ENCODE measurements around the gene ITK.

Gene ITK

DNA sequence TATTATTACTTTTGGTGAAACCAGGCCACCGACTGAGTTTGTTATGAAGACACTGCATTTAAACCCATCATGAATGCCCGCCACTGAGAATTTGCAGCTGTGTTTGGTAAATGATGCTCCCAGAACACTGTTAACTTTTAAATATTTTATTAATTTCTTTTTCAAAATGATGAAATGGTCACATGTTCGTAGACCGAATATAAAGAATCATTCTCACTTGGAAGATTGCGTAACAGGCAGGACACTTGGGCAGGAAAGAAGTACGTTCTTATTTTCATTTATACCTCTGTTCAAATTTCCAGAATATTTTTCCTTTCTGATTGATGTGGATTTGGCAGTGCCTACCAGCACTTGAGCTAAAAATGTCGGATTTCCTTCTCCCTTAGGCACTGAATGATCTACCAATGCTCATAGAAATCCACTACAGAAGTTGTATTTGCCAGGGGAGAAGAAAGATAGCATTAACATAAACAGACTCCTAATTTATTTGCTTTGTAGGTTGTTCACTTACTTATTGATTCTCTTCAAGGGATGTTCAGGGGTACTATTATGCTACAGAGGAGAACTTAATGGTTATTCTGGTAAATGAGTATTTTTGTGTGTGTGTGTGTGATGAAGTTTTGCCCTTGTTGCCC lies 99.1 kb downstream of the ITK start:
- DNase-seq (ENCODE audit: low read depth in 2 of 2), result no peak

DNA sequence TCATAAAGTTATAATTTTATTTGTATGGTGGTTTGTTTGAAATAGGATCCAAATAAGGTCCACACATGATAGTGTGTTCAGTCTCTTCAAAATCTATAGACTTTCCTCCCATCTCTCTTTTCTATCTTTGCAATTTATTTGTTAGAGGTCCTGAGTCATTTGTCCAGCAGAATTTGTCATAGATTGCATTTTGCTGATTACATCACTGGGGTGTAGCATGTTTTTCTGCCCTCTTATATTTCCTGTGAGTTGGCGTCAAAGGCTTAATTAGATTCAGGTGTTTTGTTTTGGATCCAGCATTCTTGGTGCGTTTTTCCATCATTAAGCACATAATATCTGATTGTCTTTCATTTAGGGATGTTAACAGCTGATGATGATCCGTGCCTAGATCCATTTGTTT lies 100.3 kb downstream of the ITK start:
- DNase-seq (ENCODE audit: low read depth in 2 of 2), result no peak

DNA sequence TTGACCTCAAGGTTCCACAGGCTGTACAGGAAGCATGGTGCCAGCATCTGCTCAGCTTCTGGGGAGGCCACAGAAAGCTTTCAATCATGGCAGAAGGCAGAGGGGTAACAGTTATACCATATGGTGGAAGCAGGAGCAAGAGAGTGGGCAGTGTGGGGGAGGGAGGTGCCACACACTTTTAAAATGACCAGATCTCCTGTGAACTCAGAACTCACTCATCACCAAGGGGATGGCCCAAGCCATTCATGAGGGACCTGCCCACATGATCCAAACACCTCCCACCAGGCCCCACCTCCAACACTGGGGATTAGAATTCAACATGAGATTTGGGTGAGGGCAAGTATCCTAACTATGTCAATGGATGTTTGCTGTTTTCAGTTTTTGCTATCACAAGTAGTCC lies 101.5 kb downstream of the ITK start:
- DNase-seq (ENCODE audit: low read depth in 2 of 2), result no peak

DNA sequence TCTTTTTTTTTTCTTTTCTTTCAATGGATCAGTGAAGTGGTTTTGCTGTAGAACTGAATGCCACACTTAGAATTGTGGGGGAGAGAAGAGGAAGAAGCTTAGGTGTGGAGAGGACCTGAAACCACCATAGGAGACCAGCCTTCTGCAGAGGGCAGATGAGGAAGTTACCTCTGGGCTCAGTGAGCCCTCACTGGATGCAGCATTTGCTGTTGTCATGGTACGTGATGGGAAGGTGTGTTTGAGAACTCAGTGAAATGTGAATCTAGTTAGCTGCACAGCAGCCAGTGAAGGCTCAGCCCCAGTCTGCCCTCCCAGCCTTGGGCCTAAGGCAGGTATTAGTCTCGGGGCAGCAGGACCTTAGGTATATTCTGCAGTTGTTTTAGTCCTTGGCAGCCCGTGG lies 102.8 kb downstream of the ITK start:
- DNase-seq (ENCODE audit: low read depth in 2 of 2), result no peak

DNA sequence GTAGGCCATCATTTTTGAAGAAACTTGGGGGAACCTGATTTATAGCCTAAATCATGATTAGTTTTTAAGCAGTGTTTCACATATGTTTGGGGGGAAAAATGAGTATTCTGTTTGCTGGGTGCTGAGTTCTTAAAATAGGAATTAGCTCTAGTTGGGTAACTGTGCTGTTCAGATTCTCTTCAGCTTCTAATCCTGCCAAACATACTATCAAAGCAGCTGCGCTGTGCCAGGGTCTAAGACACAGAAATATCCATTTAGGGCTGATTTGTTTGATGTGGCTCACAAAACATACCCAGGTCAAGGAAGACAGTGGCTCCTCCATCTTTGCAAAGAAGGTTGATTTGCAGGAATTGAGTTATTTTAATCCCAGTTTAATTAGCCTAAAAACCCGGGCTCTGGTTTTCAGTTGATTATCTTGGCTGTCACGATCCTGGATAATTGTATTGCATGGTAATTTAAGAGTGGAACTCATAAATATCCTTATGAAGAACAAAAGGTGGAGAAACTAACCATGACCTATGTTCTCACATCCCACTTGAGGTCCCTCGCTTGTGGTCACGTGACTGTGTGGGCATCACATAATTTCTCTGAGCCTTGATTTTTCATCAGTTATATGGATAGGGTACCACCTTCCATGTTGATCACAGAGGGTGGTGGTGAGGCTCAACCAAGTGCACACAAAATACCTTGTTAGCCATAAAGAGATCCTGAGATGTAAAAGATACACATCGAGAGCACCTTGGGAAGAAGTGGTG lies 104.0 kb downstream of the ITK start:
- DNase-seq (ENCODE audit: low read depth in 2 of 2), result no peak

DNA sequence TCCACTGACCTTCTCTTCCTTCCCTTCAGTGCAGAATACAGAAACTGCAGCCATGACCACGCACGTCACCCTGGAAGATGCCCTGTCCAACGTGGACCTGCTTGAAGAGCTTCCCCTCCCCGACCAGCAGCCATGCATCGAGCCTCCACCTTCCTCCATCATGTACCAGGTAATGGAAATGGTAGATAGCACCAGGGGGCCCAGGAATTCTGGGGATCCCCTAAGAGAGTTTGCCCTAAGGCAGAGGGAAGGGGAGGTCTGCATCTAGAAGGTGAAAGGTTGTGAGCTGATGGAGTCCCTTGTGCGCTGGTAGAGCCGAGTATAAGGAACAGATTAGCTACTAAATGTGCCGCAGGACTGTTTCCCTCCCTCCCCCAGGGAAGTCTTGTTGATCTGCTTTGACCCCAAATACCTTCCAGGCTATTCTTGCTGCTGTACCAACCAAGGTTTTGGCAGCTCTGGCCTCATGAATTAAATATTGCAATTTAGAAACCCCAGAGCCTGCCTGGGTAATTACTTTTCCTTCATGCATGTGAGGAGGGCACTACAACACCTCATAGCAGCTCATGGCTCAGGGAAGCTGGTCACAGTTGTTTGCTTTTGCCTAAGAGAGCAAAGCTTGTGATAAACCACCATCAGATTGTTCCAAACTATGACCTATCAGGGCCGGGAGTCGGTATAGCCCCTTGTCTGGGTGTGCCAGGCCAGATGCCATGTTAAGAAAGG lies 104.8 kb downstream of the ITK start:
- no peak for DNase-seq (ENCODE audit: low read depth in 2 of 2)

DNA sequence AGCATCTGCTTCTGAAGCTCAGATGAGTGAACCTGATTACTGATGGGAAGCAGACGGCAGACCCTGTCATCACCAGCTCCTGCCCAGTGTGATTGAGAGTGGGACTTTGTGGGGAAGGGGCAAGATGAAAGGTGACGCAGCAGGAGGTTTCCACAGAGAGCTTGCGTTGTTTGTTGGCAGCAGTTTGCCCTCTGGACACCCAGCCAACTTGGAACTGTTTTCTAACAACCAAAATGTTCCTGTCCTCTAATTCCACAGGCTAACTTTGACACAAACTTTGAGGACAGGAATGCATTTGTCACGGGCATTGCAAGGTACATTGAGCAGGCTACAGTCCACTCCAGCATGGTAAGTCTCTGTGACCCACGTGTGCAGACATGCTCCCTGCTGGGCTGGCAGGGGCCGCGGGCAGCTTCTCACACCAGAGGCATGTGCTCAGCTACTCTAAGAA lies 106.1 kb downstream of the ITK start:
- DNase-seq (ENCODE audit: low read depth in 2 of 2), result no peak

DNA sequence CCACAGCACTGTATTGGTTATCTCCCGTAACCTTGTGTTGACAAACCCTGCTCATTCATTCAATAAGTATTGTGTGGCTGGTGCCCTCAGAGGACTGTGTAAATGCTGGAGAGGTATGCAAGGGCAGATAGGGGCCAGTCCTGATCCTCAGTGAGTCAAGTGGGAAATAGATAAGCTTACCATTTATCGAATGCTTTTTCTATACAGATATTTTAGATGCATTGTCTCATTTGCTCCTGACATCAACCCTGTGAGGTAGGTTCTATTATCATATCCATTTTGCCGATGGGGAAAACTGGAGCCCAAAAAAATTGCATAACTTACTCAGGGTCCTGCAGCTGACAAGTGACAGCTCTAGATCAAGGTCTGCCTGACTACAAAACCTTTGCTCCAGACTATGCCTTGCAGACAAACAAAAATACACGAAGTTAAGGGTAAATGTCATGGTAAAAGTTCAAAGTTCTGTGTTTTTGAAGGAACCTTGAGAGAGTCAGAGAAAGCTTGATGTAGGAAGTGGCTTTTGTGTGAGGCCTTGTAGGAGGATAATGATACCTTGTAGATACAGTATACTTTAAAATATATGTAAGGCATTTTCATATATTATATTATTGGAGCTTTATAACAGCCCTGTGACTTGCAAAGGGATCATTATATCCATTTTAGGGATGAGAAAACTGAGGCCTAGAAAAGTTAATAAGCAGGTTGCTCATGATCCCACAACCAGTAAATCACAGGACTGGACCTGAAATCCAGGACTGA lies 107.9 kb downstream of the ITK start:
- no peak for DNase-seq (ENCODE audit: low read depth in 2 of 2)

DNA sequence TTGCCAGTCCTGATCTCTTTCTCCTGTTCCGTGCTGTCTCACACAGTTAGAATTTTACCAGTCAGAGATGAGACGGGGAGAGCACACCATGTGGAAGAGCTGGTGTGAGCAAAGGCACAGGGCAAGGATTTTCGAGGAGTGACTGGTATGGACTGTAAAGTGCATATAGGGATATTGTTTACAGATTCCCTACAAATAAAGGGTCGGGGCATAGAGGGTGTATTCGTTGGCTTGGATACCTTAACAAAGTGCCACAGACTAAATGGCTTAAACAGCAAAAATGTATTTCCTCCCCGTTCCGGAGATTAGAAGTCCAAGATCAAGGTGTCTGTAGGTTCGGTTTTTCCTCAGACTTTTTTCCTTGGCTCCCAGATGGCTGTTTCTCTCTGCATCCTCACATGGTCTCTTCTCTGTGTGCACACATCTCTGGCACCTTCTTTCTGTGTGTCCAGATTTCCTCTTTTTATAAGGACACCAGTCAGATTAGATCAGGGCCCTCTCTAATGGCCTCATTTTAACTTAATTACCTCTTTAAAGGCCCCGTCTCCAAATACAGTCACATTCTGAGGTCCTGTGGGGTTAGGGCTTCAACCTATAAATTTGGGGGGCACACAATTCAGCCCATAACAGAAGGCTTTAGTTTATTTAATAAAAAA lies 108.7 kb downstream of the ITK start:
- no peak for DNase-seq (ENCODE audit: low read depth in 2 of 2)

DNA sequence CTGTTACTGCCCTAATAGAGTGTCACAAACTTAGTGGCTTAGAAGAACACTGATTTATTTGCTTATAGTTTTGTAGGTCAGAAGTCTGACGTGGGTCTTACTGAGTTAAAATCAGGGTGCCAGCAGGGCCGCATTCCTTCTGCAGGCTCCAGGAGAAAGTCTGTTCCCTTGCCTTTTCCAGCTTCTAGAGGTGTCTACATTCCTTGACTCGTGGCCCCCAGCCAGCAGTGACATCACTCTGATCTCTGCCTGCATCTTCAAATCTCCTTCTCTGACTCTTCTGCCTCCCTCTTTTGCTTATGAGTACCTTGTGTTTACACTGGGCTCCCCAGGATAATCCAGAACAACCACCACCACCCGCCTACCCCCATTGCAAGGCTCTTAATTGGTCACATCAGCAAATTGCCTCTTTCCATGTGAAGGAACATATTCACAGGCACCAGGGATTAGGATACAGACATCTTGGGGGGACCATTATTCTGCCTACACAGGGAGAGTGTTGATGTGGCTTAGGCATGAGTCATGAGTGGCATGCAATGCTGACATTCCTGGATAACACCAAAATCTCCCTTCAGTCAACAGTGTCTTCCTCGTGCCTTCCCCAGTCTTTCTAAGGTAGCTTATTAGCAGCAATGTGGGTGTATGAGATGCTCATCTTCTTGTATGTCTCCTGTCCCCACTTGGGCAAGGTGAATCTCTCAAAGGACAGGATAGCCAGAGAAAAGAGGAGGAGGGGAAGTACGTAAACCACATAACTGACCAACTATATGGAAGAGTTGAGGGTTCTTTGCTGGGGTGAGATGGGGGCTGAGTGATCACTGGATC lies 109.7 kb downstream of the ITK start:
- no peak for DNase-seq (ENCODE audit: low read depth in 2 of 2)

DNA sequence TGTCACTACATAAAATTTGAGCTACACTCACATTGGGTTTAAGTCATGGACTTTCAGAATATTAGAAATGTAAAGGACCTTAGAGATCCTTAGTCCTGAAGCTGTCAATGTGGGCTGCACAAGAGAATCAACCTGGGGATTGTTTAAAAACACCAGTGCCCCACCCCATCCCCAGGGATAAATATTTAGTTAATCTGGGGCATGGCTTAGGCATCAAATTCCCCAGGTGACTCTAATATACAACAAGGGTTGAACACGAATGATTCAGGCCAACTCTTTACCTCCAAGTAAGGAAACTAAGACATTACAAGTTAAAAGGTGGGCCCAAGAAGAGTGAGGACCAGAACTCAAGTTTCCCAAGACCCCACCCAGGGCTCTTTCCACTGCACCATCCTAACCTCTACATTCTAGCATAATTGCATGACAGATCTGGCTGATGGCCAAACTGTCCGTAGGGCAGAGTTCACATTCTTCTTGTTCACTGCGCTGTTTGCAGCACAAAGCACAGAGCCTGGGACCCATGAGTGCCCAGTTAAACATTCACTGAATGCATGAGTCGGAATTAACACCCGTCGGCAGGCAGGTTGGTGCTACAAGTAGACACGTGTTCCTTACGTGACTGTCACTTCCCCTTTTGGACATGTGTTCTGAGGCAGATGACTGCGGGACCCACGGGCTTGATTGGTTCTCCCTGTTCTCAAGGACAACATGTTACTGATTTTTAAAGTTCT lies 110.5 kb downstream of the ITK start:
- no peak for DNase-seq (ENCODE audit: low read depth in 2 of 2)

DNA sequence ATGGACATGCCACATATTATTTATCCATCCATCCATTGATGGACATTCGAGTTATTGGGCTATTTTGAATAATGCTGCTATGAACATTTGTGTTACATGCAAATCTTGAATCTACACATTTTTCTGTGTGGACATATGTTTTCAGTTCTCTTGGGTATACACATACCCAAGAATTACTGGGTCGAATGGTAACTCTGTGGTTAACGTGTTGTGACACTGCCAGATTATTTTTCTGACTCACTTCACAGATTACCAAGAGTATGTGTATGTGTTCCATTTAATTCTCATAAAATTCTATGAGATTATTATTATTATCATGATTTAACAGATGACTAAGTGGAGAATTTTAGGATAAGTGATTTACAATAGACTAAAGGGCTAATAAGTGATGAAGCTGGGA lies 112.0 kb downstream of the ITK start:
- DNase-seq (ENCODE audit: low read depth in 2 of 2), result no peak

DNA sequence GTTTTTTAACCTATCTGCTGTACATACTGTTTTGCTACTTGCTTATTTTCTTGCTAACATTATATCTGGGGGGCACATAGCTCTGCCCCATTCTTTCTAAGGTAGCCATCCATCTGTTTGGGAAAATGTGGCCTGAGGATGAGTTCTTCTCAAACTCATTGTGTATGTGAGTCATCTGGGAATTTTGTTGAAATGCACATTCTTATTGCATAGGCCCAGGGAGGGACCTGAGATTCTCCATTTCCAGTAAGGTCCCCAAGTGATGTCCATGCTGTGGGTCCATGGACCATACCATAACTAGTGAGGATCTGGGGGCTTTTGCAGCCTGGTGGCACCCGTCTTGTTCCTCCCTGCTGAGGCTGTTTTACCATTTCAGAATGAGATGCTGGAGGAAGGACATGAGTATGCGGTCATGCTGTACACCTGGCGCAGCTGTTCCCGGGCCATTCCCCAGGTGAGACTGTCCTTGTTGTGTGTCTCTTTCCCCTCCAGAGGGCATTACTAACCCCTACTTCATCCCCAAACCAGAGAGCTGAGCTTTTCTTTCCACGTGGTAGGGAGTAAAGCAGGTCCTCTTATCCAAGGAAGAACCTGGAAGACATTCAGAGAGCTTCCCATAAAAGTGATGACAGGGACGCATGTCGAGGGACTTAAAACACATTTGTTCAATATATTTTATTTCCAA lies 113.9 kb downstream of the ITK start:
- DNase-seq (ENCODE audit: low read depth in 2 of 2), result no peak

DNA sequence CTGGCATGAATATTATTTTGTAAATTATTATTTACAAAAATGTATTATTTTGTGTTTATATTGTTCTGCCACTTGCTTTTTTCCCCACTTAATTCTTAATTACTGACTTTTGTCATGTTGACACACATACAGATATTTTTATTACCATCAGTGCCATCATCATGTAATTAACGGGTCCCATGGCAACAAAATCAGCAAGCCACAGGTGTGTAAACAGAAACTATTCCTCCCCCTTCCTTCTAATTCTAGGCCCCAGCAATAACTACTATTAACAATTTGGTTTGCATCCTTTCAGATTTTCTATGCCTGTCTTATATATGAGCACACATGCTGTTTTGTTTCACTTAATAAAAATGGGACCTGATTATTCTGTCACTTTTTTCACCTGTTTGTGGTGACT lies 114.6 kb downstream of the ITK start:
- no peak for DNase-seq (ENCODE audit: low read depth in 2 of 2)

DNA sequence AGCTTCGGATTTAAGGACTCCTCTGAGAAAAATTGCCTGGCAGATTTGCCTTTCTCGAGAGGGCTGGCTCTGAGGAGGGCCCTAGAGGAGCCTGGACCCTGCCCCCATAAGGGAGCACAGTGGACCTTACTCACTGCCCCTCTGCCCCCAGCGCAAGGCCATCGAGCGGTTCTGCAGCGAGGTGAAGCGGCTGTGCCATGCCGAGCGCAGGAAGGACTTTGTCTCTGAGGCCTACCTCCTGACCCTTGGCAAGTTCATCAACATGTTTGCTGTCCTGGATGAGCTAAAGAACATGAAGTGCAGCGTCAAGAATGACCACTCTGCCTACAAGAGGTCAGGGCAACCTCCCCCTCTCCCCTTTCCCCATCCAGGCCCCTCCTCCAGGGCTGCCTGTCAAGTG lies 119.9 kb downstream of the ITK start:
- no peak for DNase-seq (ENCODE audit: low read depth in 2 of 2)

DNA sequence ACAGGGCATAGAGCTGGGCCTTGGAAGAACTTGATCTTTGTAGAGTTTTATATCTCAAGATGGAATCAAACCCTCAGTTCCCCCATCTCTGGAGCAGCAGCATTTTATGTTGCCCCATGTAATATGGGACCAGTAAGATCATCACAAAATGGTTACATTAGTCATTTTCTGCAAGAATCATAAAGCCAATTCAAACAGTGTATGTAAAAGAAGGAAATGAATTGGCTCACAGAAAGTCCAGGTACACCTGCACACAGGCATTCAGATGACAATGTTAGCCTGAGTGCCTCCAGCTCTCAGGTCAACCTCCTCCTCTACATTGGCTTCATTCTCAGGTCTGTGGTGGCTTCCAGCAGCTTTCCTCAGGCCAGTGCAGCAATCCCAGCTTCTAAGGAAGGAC lies 120.4 kb downstream of the ITK start:
- DNase-seq (ENCODE audit: low read depth in 2 of 2), result no peak

DNA sequence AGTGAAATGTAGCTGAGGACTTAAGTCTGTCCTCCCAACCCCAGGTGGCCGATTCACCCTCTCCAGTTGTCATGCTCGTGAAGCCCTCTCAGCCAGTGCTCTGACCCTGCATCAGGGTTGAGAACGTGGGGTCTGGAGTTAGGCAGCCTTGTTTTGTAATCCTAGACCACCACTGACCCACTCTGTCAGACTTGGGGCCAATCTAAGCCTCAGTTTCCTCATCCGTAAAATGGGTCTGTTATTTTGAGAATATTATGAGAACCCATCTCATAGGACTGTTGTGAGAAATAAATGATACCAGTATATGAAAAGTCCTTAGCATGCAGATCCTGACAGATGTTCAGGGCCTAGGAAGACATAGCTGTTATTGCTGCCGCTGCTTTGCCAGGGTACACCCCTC lies 122.4 kb downstream of the ITK start:
- no peak for DNase-seq (ENCODE audit: low read depth in 2 of 2)

DNA sequence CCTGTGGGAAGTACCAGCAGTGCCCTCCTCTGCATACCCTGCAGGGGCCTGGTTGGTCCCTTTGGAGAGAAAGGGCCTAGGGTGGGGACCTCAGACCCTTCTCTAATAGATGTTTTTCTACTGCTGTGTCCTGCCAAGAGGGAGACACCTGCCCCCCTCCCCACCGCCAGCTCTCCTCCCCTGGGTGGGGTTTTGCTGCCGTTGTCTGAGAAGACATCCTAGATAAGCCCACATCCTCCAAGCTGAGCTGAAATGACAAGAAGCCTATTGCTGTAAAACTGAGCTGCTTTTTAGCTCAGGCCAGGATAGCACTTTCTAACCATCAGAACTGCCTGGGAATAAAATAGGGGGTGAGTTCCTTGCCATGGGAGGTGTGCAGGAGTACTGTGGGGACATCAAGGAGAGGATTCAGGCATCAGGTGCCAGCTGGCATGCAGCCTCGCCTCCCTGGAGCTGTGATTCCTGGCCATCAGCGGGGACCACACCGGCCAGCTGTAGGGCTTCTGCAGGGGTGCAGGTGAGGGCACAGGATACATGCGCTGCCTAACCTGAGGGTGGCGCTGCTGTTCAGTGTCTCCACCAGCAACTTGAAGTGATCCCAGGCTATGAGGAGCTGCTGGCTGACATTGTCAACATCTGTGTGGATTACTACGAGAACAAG lies 123.2 kb downstream of the ITK start:
- DNase-seq (ENCODE audit: low read depth in 2 of 2), result no peak

Measured in stimulated activated CD8-positive, alpha-beta memory T cell treated with anti-CD3 and anti-CD28 coated beads, Interleukin-7, amount 100 ng/mL, for 4 hours (primary cell).